NCI-H2107 (cell line): ENCODE data around the gene IL13RA1.
A peak's percentile ranks its signal among the peaks of the same experiment; 100 is the strongest.
"Not testable (repeated sequence)": the region's sequence is repeated elsewhere in the genome, so short reads cannot be mapped to it uniquely, and the experiment has no call there.

Experiments used
- DNase-seq: peaks from one replicate; lab custom pipeline; 2025; lab: John Stamatoyannopoulos, UW

IL13RA1 gene

GRCh38 chrX:118780509-118780908 is 53.1 kb downstream of the IL13RA1 start:
- DNase-seq, result no peak

GRCh38 chrX:118780911-118781310 is 53.5 kb downstream of the IL13RA1 start:
- no peak for DNase-seq

GRCh38 chrX:118795528-118796280 is 68.3 kb downstream of the IL13RA1 start:
- DNase-seq, result no peak

- DNase-seq, result no peak
Measured at GRCh38 chrX:118802857-118803256, 75.5 kb downstream of the IL13RA1 start.

GRCh38 chrX:118807151-118808017 is 80.0 kb downstream of the IL13RA1 start:
- peak; percentile 13 for DNase-seq

GRCh38 chrX:118817257-118817656 is 89.9 kb downstream of the IL13RA1 start:
- not testable (repeated sequence) for DNase-seq

- peak; percentile 64 for DNase-seq
Measured at GRCh38 chrX:118823263-118824172, 96.1 kb downstream of the IL13RA1 start, which contains the start of gene ZCCHC12. Gene ZCCHC12, plus strand, starts transcription at chrX:118823824. Its CDS starts 1,421 bp downstream, at chrX:118825245.

- DNase-seq, result no peak
Measured at GRCh38 chrX:118824173-118824730, 96.8 kb downstream of the IL13RA1 start.

- no peak for DNase-seq
Measured at GRCh38 chrX:118825227-118825626, 97.8 kb downstream of the IL13RA1 start.

- peak; percentile 15 for DNase-seq
Measured at GRCh38 chrX:118839334-118839958, 112.0 kb downstream of the IL13RA1 start.
